Measurements from ENCODE around the gene SUPT6H. TPM values are rescaled to one million over a fixed set of nuclear protein-coding genes. Genes with fewer than 3 reads are reported as not detected.

SUPT6H gene
- total and polyA plus RNA-seq, 2 of the 8 experiments (the other 6 are each of a cell fraction or from before 2014, with no cell fraction given), result 32.0 to 59.9 TPM

DNA sequence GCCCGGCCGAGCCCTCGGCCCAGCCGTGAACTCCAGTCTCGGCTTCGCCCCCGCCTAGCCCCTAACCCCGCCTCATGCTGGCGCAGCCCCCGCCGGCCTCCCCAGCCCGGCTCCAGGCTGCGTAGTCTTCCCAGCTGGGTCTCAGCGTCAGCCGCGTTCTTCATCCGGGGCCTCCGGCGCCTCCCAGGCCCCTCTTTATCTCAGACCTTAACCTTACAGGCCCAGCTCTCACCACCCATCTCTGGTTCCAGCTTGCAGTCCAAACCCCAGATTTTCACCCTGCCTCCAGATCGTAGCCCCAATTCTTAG lies 49.7 kb downstream of the SUPT6H start, which contains the start of gene PROCA1 (continued):
- TF ChIP-seq SP4 (IDR thresholded peaks at IDR 0.05; ENCODE audit: low read length) (peak; percentile 45; the same call in 1 of the 2 replicates), POLR2AphosphoS5 (IDR thresholded peaks at IDR 0.05; ENCODE audit: low read depth, low read length) (no peak), KDM1A (IDR thresholded peaks at IDR 0.05; ENCODE audit: borderline replicate concordance, low read length) (no peak), PHF8 (conservative IDR thresholded peaks at IDR 0.05; ENCODE audit: low read depth, low read length) (no peak; the same call in 1 of the 2 replicates), GTF2F1 (IDR thresholded peaks at IDR 0.05; ENCODE audit: borderline replicate concordance, low read depth, low read length) (no peak), SP1 (IDR thresholded peaks at IDR 0.05; ENCODE audit: low read depth, low read length) (no peak), SIRT6 (IDR thresholded peaks at IDR 0.05; ENCODE audit: low read length) (no peak), ASH2L (IDR thresholded peaks at IDR 0.05; ENCODE audit: low read length) (no peak), NANOG (IDR thresholded peaks at IDR 0.05; ENCODE audit: insufficient read depth, low read depth, low read length, poor library complexity, severe bottlenecking) (no peak), JUND (IDR thresholded peaks at IDR 0.05; ENCODE audit: low read length) (no peak), RNF2 (IDR thresholded peaks at IDR 0.05; ENCODE audit: borderline replicate concordance, low read depth, low read length, missing control alignments, poor library complexity, severe bottlenecking) (no peak), KDM5A (IDR thresholded peaks at IDR 0.05; ENCODE audit: low read length) (no peak), CHD1 (IDR thresholded peaks at IDR 0.05; ENCODE audit: low read depth, low read length) (no peak)
- TF ChIP-seq, protein P1, sequence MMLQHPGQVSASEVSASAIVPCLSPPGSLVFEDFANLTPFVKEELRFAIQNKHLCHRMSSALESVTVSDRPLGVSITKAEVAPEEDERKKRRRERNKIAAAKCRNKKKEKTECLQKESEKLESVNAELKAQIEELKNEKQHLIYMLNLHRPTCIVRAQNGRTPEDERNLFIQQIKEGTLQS (IDR thresholded peaks at IDR 0.05; ENCODE audit: insufficient read depth, low read depth, low read length), result no peak

Measured in H1 (cell line).